HK-2 (cell line): Measurements from ENCODE around the gene TCTN2.
A peak's percentile ranks its signal among the peaks of the same experiment; 100 is the strongest.

Experiments used
- DNase-seq: peaks from one replicate; pipeline ENCODE4 v3.0.0-alpha.2; 2018; ENCODE audit not compliant: unreplicated experiment

The TCTN2 gene

DNA sequence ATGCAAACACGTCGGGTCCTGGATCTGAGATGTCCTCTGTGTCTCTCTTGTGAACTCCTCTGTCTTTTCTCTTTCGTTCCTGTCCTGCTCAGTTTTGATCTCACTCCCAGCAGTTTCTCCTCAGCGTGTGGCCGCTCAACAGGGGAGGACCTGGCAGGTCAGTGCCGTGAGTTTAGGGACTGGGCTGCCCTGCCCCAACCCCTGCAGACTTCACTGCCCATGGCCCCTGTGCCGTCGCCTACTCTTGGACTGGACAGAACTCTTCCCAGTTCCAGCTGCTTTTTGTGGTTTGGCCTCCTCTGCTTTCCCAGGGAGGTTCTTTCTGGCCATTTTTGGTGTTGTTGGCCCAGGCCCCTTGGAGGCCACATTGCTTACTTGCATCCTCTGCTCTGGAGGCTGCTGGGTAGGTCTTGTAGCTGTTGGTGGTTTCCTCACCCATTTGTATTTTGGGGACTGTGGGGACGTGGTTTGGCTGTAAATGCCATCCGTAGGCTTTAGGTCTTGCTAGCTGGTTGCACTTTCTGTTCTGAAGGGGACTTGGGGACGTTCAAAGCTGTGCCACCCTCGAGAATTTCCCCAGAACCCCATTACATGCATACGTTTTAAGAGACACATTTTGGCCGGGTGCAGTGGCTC lies 71.1 kb downstream of the TCTN2 start:
- no peak for DNase-seq

DNA sequence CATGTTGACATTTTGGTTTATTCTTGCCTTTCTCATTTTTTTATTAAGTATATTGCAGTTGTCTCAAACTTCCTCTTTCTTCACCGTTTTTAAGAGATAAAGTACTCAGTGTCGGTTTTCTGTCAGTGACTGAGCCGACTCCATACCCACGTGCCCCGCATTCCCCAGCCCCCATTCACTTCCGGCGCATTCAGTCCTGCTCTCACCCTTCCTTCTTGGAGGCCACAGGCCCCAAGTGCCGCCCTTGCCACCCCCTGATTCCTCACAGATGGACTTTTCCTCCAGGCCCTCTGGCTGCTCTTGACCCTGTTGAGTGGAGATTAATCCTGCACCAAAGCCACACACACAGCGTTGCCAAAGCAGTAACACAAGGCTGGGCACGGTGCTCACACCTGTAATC lies 72.1 kb downstream of the TCTN2 start:
- DNase-seq: no peak

DNA sequence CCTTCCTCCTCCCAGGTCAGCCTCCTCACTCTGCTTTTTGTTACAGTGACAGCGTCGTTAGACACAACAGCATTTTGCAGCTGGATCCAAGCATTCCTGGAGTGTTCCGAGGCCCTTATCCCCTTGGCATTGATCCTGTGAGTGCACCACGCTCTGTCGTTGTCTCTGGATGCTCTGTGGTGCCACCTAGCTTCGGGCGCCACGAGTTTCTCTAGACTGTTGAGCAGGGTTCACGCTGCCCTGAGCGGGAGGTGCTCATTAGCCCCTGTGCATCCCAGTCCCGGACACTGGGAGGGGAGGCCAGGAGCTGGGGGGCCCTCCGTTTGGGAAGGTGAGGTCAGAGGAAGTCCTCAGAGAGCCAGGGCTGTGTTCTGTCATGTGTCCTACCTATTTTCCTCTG lies 73.9 kb downstream of the TCTN2 start:
- no peak for DNase-seq

GRCh38 chr12:123747309-123747708 lies 76.4 kb downstream of the TCTN2 start:
- DNase-seq: no peak

DNA sequence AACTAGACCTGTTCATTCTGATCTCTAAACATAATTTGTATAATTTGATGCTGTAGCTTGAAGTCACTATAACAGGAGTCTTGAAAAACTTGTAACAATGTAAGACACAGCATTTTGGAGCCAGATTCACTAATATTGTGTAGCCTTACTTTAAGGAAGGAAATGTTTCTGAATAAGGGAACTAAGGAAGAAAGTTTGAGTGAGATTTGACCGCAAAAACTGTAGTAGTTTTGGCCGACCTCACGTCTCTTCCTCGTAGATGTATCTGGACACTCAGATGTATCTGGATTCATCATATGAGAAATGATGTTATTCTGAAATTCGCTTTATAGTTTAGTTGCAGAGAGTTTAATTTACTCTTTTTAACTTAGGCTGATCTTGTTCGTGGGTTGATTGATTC lies 77.2 kb downstream of the TCTN2 start:
- no peak for DNase-seq

DNA sequence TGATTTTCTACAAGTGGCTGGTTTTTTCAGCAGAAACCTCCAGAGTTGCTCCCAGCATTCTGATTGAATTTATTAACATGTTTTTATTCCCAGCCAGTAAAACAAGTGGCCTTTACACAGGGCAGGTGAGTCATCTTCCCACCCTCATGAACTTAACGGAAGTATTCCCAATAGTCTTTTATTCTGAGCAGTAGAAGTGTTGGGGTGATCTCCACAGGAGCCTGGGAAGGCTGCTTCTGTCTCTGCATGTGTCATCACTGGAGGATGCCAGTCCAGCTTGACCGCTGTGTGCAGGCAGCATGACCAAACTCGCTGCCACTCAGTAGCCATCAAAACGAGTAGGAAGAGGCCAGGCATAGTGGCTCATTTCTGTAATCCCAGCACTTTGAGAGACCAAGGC lies 77.7 kb downstream of the TCTN2 start:
- DNase-seq: peak; percentile 76

DNA sequence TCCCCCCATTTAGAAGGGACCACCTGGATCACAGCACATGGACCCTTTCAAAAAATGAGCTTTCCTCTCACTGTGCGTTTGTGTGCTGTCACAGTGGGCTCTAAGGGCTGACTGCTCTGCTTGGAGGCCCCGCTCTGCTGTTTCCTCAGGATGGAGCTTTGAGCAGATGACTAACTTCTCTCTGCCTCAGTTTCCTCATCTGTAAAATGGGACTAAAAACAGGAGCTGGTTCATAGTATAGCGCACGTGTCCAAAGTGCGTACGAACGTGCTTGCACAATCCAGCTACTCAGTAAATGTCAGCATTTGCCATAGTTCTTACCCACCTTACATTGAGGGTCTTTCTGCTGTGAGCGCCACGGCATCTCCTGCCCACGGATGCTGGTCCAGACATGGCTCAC lies 78.4 kb downstream of the TCTN2 start:
- no peak for DNase-seq

DNA sequence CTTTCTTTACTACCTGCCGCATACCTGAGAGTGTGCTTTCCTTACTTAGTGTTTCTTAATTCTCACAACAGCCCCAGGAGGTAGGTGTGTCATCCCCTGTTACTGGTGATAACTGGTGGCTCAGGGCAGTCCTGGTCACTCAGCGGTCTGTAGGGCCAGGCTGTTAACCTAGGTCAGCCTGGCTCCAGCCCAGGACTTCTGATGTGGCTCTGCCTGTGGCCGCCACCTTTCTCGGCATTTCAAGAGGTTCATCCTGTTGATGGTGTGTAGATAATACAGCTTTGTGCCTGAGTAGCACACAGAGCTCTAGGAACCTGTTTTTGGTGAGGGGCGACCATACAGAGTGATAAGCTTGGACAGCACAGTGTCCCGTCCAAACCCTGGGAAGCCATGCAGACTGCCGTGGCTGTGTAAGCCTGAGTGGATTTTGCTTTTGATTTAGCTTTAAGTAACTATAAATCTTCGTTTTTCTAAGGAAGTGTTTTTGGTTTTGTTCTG lies 79.3 kb downstream of the TCTN2 start:
- DNase-seq: no peak

DNA sequence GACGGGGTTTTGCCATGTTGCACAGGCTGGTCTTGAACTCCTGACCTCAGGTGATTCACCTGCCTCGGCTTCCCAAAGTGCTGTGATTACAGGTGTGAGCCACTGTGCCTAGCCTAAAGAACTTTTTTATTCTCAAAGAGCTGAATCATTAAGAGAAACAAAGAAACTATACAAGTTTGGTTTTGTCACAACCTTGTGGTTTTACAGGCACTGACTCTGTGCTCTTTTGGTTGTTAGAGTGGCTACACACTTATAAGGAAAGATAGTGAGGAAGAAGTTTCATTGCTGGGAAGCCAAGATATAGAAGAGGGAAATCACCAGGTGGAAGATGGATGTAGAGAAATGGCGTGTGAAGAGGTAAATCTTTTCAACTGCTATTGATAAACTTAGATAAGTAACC lies 81.1 kb downstream of the TCTN2 start:
- no peak for DNase-seq

DNA sequence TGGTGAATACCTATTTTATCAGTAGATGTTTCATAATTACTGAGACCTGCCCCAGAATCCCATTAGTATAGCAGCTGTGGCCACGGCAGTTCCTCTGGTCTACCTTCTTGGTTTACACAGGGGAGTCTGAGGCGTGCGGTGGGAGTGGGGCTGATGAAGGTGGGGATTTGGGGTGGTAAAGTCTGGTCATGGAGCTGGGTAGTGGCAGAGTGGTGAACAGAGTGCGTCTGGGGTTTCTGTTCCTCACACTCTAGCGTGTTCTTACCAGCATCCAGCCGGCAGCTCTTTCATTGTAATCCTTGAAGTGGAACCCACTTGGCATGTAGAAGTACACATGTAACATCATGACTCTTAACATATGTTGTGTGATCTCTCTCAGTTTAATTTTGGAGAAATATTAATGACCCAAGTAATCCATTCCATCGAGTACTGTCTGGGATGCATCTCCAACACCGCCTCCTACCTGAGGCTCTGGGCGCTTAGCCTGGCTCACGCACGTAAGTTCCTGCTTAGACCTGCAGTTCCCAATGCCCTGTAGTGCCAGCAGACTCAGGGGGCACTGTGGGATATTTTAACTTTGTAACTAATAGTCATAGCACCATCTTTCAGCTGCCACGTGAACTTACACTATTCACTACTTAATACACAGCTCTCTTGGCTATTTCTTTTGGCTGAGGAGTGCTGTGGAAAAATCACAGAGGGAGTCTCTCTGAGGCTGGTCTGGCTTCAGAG lies 83.3 kb downstream of the TCTN2 start:
- DNase-seq: no peak

- DNase-seq: no peak
Observed at GRCh38 chr12:123757561-123757960, 86.6 kb downstream of the TCTN2 start.
